ENCODE data around the gene CHAF1A. TPM values are rescaled to one million over a fixed set of nuclear protein-coding genes. Genes with fewer than 3 reads are reported as not detected.

The CHAF1A gene
- polyA plus RNA-seq, 2 donors: 10.8 to 11.7 TPM

DNA sequence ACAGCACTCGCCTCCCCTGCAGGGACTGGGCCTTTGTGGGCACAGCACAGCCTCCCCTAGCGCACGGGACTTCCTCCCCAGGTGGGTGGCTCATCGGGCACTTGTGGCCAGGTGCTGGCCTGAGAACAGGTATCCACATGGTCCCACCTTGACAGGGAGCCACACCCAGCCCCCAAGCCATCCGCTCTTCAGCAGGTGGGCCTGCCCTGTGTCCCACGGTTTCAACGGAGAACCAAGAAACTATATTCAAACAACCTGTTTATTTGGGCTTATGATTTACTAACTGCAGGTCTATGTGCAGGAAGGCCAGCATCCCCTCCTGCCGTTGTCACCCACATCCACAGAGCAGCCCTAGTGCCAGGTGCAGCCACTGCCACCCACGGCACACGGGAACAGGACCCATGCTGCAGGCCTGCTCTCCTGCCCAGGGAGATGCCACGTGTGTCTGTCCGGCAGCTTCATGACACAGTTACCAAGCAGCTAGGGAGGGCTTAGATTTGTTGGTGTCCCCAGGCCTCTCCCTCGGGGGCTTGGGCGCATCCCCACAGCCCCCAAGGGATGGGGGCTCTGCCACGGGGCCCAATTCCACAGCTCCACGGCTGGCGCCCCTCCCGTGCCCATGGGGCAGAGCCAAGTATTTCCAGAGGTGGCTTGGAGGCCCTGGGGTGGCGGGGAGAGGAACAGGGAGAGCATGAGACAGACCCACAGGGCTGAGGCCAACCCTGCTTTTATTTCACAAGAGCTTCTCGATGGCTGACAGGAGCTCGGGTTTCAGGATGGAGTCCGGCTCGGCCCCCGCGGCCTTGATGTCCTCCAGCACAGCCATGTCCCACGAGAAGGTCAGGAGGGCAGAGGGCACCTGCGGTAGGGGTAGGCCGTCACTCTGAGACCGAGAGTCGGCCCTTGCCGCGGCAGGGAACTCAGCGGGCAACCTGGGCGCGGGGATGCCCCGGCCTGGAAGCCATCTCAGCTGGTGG, 42.6 kb downstream of the CHAF1A start:
- Histone ChIP-seq H3K27me3 (ENCODE audit: control insufficient read depth in 1 of 2, insufficient read depth in 2 of 2, low read length in 2 of 2) (no peaks in the 10 kb centered on the region), H3K4me3 (ENCODE audit: low read depth in 1 of 2, low read length in 2 of 2) (no peak overlapping the region), H3K36me3 (ENCODE audit: control insufficient read depth in 2 of 2, insufficient read depth in 2 of 2, low read length in 1 of 2) (peaks cover 13 to 42% of the 10 kb centered on the region in 2 donors), H3K9me3 (ENCODE audit: control insufficient read depth in 2 of 2, insufficient read depth in 1 of 2, low read depth in 1 of 2, low read length in 1 of 2) (no peaks in the 10 kb centered on the region), H3K4me1 (ENCODE audit: control insufficient read depth in 2 of 2, insufficient read depth in 2 of 2, low read length in 1 of 2) (peaks cover 0 to 4% of the 10 kb centered on the region in 2 donors), H3K27ac (ENCODE audit: low read depth in 2 of 2, low read length in 1 of 2) (no peak overlapping the region)
- WGBS, 2 donors: 77 to 83% methylated on average over 36 of the region's 36 CpGs

GRCh38 chr19:4445963-4446703, 43.7 kb downstream of the CHAF1A start:
- H3K4me1 ChIP-seq (ENCODE audit: control insufficient read depth in 2 of 2, insufficient read depth in 2 of 2, low read length in 1 of 2): peaks cover 0 to 4% of the 10 kb centered on the region in 2 donors
- no peaks in the 10 kb centered on the region for H3K9me3 ChIP-seq (ENCODE audit: control insufficient read depth in 2 of 2, insufficient read depth in 1 of 2, low read depth in 1 of 2, low read length in 1 of 2)
- H3K36me3 ChIP-seq (ENCODE audit: control insufficient read depth in 2 of 2, insufficient read depth in 2 of 2, low read length in 1 of 2): peaks cover 13 to 42% of the 10 kb centered on the region in 2 donors
- 92 to 95% methylated on average over 52 to 58 of the region's 58 CpGs for WGBS, 2 donors
- H3K27me3 ChIP-seq (ENCODE audit: control insufficient read depth in 1 of 2, insufficient read depth in 2 of 2, low read length in 2 of 2): no peaks in the 10 kb centered on the region
- H3K27ac ChIP-seq (ENCODE audit: low read depth in 2 of 2, low read length in 1 of 2): no peak overlapping the region
- no peak overlapping the region for H3K4me3 ChIP-seq (ENCODE audit: low read depth in 1 of 2, low read length in 2 of 2)

- WGBS, 2 donors: 82 to 84% methylated on average over 15 of the region's 15 CpGs
- no peak overlapping the region for H3K4me3 ChIP-seq (ENCODE audit: low read depth in 1 of 2, low read length in 2 of 2)
- peaks cover 0 to 4% of the 10 kb centered on the region in 2 donors for H3K4me1 ChIP-seq (ENCODE audit: control insufficient read depth in 2 of 2, insufficient read depth in 2 of 2, low read length in 1 of 2)
- H3K27ac ChIP-seq (ENCODE audit: low read depth in 2 of 2, low read length in 1 of 2): no peak overlapping the region
- H3K36me3 ChIP-seq (ENCODE audit: control insufficient read depth in 2 of 2, insufficient read depth in 2 of 2, low read length in 1 of 2): peaks cover 13 to 45% of the 10 kb centered on the region in 2 donors
- no peaks in the 10 kb centered on the region for H3K27me3 ChIP-seq (ENCODE audit: control insufficient read depth in 1 of 2, insufficient read depth in 2 of 2, low read length in 2 of 2)
- no peaks in the 10 kb centered on the region for H3K9me3 ChIP-seq (ENCODE audit: control insufficient read depth in 2 of 2, insufficient read depth in 1 of 2, low read depth in 1 of 2, low read length in 1 of 2)
Measured at GRCh38 chr19:4446704-4447200, 44.3 kb downstream of the CHAF1A start.

GRCh38 chr19:4447327-4448146, 45.1 kb downstream of the CHAF1A start:
- Histone ChIP-seq H3K9me3 (ENCODE audit: control insufficient read depth in 2 of 2, insufficient read depth in 1 of 2, low read depth in 1 of 2, low read length in 1 of 2) (no peaks in the 10 kb centered on the region), H3K27ac (ENCODE audit: low read depth in 2 of 2, low read length in 1 of 2) (no peak overlapping the region), H3K4me1 (ENCODE audit: control insufficient read depth in 2 of 2, insufficient read depth in 2 of 2, low read length in 1 of 2) (peaks cover 0 to 4% of the 10 kb centered on the region in 2 donors), H3K4me3 (ENCODE audit: low read depth in 1 of 2, low read length in 2 of 2) (no peak overlapping the region), H3K36me3 (ENCODE audit: control insufficient read depth in 2 of 2, insufficient read depth in 2 of 2, low read length in 1 of 2) (peaks cover 13 to 51% of the 10 kb centered on the region in 2 donors), H3K27me3 (ENCODE audit: control insufficient read depth in 1 of 2, insufficient read depth in 2 of 2, low read length in 2 of 2) (no peaks in the 10 kb centered on the region)
- 84 to 86% methylated on average over 28 of the region's 28 CpGs for WGBS, 2 donors

DNA sequence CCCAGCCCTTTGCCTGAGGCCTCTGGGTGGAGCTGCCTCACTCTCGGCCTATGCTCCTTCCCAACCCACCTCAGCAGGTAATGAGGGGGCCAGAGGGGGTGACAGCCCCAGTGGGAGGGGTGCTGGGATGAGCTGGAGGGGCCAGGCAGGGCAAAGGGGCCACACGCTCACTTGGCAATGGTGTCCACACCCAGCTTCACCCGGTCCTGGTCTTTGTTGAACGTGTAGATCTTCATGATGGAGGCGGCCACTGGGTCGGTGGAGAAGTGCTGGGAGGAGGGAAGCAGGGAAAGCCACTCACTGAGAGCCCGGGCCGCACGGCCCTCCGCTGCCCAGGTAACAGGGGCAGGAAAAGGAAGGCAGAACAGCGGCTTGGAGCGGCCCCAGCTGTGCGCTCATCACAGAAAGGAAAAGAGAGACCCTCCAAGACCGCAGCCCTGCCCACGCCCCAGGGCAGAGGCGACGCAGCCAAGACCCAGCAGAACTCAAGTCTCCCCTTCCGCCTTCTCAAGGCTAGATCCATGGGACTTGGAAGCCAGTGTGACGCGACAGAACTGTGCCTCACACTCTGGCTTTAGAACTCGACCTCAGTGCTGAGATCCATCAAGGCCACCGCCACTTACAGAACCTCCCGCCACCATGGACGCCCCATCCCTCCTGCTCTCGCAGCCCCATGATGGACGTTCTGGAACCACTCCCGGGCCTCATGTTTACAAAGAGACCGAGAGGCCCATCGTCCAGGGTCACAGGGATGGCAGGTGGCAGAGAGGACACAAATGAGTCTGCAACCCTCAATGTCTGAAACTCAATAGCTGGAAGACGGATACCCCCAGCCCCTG, 45.9 kb downstream of the CHAF1A start:
- Histone ChIP-seq H3K4me1 (ENCODE audit: control insufficient read depth in 2 of 2, insufficient read depth in 2 of 2, low read length in 1 of 2) (peaks cover 0 to 4% of the 10 kb centered on the region in 2 donors), H3K36me3 (ENCODE audit: control insufficient read depth in 2 of 2, insufficient read depth in 2 of 2, low read length in 1 of 2) (peaks cover 13 to 59% of the 10 kb centered on the region in 2 donors), H3K9me3 (ENCODE audit: control insufficient read depth in 2 of 2, insufficient read depth in 1 of 2, low read depth in 1 of 2, low read length in 1 of 2) (no peaks in the 10 kb centered on the region), H3K27ac (ENCODE audit: low read depth in 2 of 2, low read length in 1 of 2) (peak overlapping the region; percentile 52 to 73), H3K4me3 (ENCODE audit: low read depth in 1 of 2, low read length in 2 of 2) (no peak overlapping the region), H3K27me3 (ENCODE audit: control insufficient read depth in 1 of 2, insufficient read depth in 2 of 2, low read length in 2 of 2) (no peaks in the 10 kb centered on the region)
- WGBS, 2 donors: 60 to 64% methylated on average over 29 to 30 of the region's 30 CpGs

- peaks cover 13 to 63% of the 10 kb centered on the region in 2 donors for H3K36me3 ChIP-seq (ENCODE audit: control insufficient read depth in 2 of 2, insufficient read depth in 2 of 2, low read length in 1 of 2)
- peak overlapping the region; percentile 58 to 73 for H3K27ac ChIP-seq (ENCODE audit: low read depth in 2 of 2, low read length in 1 of 2)
- H3K9me3 ChIP-seq (ENCODE audit: control insufficient read depth in 2 of 2, insufficient read depth in 1 of 2, low read depth in 1 of 2, low read length in 1 of 2): no peaks in the 10 kb centered on the region
- H3K27me3 ChIP-seq (ENCODE audit: control insufficient read depth in 1 of 2, insufficient read depth in 2 of 2, low read length in 2 of 2): no peaks in the 10 kb centered on the region
- 48 to 57% methylated on average over 24 of the region's 24 CpGs for WGBS, 2 donors
- peaks cover 0 to 4% of the 10 kb centered on the region in 2 donors for H3K4me1 ChIP-seq (ENCODE audit: control insufficient read depth in 2 of 2, insufficient read depth in 2 of 2, low read length in 1 of 2)
- no peak overlapping the region for H3K4me3 ChIP-seq (ENCODE audit: low read depth in 1 of 2, low read length in 2 of 2)
Measured at GRCh38 chr19:4449022-4449638, 46.7 kb downstream of the CHAF1A start.

- 49 to 61% methylated on average over 9 of the region's 9 CpGs for WGBS, 2 donors
- Histone ChIP-seq H3K27ac (ENCODE audit: low read depth in 2 of 2, low read length in 1 of 2) (peak overlapping the region; percentile 4 to 73), H3K4me3 (ENCODE audit: low read depth in 1 of 2, low read length in 2 of 2) (no peak overlapping the region), H3K27me3 (ENCODE audit: control insufficient read depth in 1 of 2, insufficient read depth in 2 of 2, low read length in 2 of 2) (no peaks in the 10 kb centered on the region), H3K9me3 (ENCODE audit: control insufficient read depth in 2 of 2, insufficient read depth in 1 of 2, low read depth in 1 of 2, low read length in 1 of 2) (no peaks in the 10 kb centered on the region), H3K36me3 (ENCODE audit: control insufficient read depth in 2 of 2, insufficient read depth in 2 of 2, low read length in 1 of 2) (peaks cover 13 to 66% of the 10 kb centered on the region in 2 donors), H3K4me1 (ENCODE audit: control insufficient read depth in 2 of 2, insufficient read depth in 2 of 2, low read length in 1 of 2) (peaks cover 0 to 8% of the 10 kb centered on the region in 2 donors)
Measured at GRCh38 chr19:4449639-4450028, 47.2 kb downstream of the CHAF1A start.

DNA sequence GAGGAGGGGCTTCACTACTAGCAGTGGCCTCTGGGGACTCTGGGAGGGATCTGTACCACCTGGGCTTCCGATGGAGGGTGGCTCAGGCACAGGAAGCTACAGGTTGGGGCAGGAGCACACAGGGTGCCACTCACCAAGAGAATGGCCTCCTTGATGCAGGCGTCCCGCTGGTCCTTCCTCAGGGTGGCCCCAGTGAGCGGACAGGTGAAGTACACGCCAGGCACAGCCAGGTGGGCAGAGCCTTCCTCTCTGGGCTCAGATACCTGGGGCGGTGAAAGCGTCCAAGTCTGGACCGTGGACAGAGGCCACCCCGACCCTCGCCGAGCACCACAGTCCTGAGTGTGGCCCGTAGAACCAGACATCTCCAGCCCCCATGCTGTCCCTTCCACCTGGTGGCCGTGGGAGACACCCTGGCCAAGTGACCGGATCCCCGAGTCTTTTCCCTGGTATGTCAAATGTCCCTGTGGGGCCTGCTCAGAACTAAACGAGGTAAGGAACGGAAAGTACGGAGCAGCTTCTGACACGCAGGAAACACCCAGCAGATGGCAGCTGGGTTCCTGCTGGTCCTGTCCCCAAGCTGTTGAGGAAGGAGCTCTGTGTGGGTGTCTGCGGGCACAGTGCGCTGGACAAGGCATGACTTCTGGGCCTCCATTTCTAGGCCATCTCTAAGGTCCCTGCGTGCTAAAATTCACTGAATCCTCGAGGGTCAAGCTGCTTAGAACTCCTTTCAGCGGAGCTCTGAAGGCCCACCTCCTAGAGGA, 50.0 kb downstream of the CHAF1A start:
- H3K27ac ChIP-seq (ENCODE audit: low read depth in 2 of 2, low read length in 1 of 2): no peak overlapping the region
- WGBS, 2 donors: 89 to 91% methylated on average over 24 of the region's 24 CpGs

More for the DNA sequence above, 50.0 kb downstream of the CHAF1A start:
- no peaks in the 10 kb centered on the region for H3K9me3 ChIP-seq (ENCODE audit: control insufficient read depth in 2 of 2, insufficient read depth in 1 of 2, low read depth in 1 of 2, low read length in 1 of 2)
- H3K4me1 ChIP-seq (ENCODE audit: control insufficient read depth in 2 of 2, insufficient read depth in 2 of 2, low read length in 1 of 2): peaks cover 6 to 25% of the 10 kb centered on the region in 2 donors
- no peak overlapping the region for H3K4me3 ChIP-seq (ENCODE audit: low read depth in 1 of 2, low read length in 2 of 2)
- no peaks in the 10 kb centered on the region for H3K27me3 ChIP-seq (ENCODE audit: control insufficient read depth in 1 of 2, insufficient read depth in 2 of 2, low read length in 2 of 2)
- H3K36me3 ChIP-seq (ENCODE audit: control insufficient read depth in 2 of 2, insufficient read depth in 2 of 2, low read length in 1 of 2): peaks cover 3 to 39% of the 10 kb centered on the region in 2 donors
